HG03139 (cell line): Measurements from ENCODE around the gene NTPCR.
"Not testable (repeated sequence)": the region's sequence is repeated elsewhere in the genome, so short reads cannot be mapped to it uniquely, and the experiment has no call there.

Experiments
- ATAC-seq: cut with Tn5 transposase; IDR thresholded peaks from one replicate; pipeline ENCODE4 v1.9.1; 2021; ENCODE audit not compliant: unreplicated experiment

The NTPCR gene

GRCh38 chr1:232925421-232926220, 24.8 kb upstream of the NTPCR start:
- no peak for ATAC-seq

GRCh38 chr1:232927166-232927565, 23.2 kb upstream of the NTPCR start:
- ATAC-seq, result not testable (repeated sequence)

GRCh38 chr1:232927830-232928505, 22.4 kb upstream of the NTPCR start:
- ATAC-seq, result no peak

GRCh38 chr1:232932486-232933425, 17.7 kb upstream of the NTPCR start:
- ATAC-seq, result no peak

GRCh38 chr1:232936941-232937340, 13.5 kb upstream of the NTPCR start:
- ATAC-seq, result no peak

GRCh38 chr1:232937741-232938375, 12.6 kb upstream of the NTPCR start:
- no peak for ATAC-seq

GRCh38 chr1:232938926-232939325, 11.5 kb upstream of the NTPCR start:
- no peak for ATAC-seq

- no peak for ATAC-seq
Measured at GRCh38 chr1:232939748-232940147, 10.7 kb upstream of the NTPCR start.

- peak; percentile 71 for ATAC-seq
Measured at GRCh38 chr1:232940262-232940661, 10.1 kb upstream of the NTPCR start.

- no peak for ATAC-seq
Measured at GRCh38 chr1:232942413-232943294, 7.8 kb upstream of the NTPCR start.

GRCh38 chr1:232943679-232944252, 6.6 kb upstream of the NTPCR start:
- no peak for ATAC-seq

GRCh38 chr1:232944347-232944746, 6.1 kb upstream of the NTPCR start:
- no peak for ATAC-seq

GRCh38 chr1:232949636-232950196, 695 bp upstream of the NTPCR start:
- no peak for ATAC-seq

- ATAC-seq, result no peak
Measured at GRCh38 chr1:232951180-232951579, 769 bp downstream of the NTPCR start.

GRCh38 chr1:232951605-232952004, 1.2 kb downstream of the NTPCR start:
- ATAC-seq, result no peak

- peak; percentile 51 for ATAC-seq
Measured at GRCh38 chr1:232952514-232953499, 2.4 kb downstream of the NTPCR start.

- ATAC-seq, result no peak
Measured at GRCh38 chr1:232954594-232955365, 4.4 kb downstream of the NTPCR start.
